Measurements from ENCODE around the gene EPYC.

DNA sequence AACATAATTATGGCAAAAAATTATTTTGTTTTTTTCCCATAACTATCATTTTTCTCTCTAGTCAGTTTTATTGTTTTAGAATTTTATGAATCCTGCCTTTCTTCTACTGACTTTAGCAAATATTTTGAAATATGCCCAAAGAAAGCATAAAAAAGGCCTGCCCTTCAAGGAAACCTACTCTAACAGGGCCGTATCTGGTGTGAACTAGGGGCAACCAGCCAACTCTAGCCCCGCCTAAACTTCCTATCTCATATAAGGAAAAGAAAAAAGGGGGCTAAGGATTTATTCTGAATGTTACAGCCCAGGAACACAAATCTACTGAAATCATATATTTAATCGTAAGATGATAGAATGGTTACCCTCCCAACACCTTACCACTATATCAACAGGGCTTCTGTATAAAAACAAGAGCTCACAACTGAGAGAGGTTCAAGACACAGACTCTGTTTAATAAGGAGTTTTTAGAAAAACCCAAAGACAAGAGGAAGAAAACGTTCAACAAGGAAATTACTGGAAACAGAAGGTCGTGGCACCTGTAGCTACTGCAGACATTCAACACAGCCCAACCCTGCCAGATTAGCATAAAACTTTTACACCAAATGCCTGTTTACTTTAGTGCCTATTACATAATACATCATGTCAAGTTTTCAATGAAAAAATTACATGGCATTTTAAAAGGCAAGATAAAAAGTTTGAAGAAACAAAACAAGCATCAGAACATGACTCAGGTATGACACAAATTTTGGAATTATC lies 12.9 kb upstream of the EPYC start:
- no peak for TF ChIP-seq POLR2AphosphoS5 (IDR thresholded peaks at IDR 0.05)
- TF ChIP-seq, protein P1, sequence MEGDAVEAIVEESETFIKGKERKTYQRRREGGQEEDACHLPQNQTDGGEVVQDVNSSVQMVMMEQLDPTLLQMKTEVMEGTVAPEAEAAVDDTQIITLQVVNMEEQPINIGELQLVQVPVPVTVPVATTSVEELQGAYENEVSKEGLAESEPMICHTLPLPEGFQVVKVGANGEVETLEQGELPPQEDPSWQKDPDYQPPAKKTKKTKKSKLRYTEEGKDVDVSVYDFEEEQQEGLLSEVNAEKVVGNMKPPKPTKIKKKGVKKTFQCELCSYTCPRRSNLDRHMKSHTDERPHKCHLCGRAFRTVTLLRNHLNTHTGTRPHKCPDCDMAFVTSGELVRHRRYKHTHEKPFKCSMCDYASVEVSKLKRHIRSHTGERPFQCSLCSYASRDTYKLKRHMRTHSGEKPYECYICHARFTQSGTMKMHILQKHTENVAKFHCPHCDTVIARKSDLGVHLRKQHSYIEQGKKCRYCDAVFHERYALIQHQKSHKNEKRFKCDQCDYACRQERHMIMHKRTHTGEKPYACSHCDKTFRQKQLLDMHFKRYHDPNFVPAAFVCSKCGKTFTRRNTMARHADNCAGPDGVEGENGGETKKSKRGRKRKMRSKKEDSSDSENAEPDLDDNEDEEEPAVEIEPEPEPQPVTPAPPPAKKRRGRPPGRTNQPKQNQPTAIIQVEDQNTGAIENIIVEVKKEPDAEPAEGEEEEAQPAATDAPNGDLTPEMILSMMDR (IDR thresholded peaks at IDR 0.05) = no peak
- TF ChIP-seq POLR2A (IDR thresholded peaks at IDR 0.05) = no peak

Measured in breast epithelium (tissue), 3 donors.